Measurements from ENCODE around the gene LRFN3. TPM values are rescaled to one million over a fixed set of nuclear protein-coding genes. Genes with fewer than 3 reads are reported as not detected.

LRFN3 gene
- total and polyA plus RNA-seq, 2 of the 13 experiments (the other 11 are each of a cell fraction or from before 2014, with no cell fraction given), result 0.74 to 1.6 TPM

- no TSS peak for BruUV-seq (replicated peaks)
- no peaks in the 10 kb centered on the region for H3K9me3 ChIP-seq (ENCODE audit: low read length)
- no peak overlapping the region for H3K9ac ChIP-seq (ENCODE audit: insufficient read depth, low read depth, low read length)
- 0% methylated on average over 3 of the region's 3 CpGs for WGBS (ENCODE audit: low lambda C conversion rate)
- TF ChIP-seq MZF1 (CRISPR knock-in tag; IDR thresholded peaks at IDR 0.05; ENCODE audit: borderline replicate concordance) (no peak), ZNF512 (CRISPR knock-in tag; IDR thresholded peaks at IDR 0.05) (no peak), ZNF720 (CRISPR knock-in tag; IDR thresholded peaks at IDR 0.05) (no peak), NKX3-1 (CRISPR knock-in tag; IDR thresholded peaks at IDR 0.05) (no peak), NRL (CRISPR knock-in tag; IDR thresholded peaks at IDR 0.05; ENCODE audit: borderline replicate concordance) (no peak)
- no peak overlapping the region for H3K4me2 ChIP-seq (ENCODE audit: low read depth, low read length)
- H3K4me3 ChIP-seq (replicated peaks in 1 of 3; ENCODE audit: insufficient read depth in 1 of 3, low read depth in 2 of 3, low read length in 3 of 3), result no peak overlapping the region
- POLR2A ChIA-PET, result no interaction called here
- in situ Hi-C loops (cut with HindIII; ENCODE audit: extremely low pct_ligation_motif_present, low pct_unique_long_range_greater_than_20kb) (no loop called here), intact Hi-C loops (cut with micrococcal nuclease; ENCODE audit: unreplicated experiment) (no loop called here)
- H3K27me3 ChIP-seq (ENCODE audit: control insufficient read depth in 1 of 2, insufficient read depth in 2 of 2, low read length in 2 of 2), result no peaks in the 10 kb centered on the region; a peak in 1 of 5 replicates
- H2AFZ ChIP-seq (ENCODE audit: low read length), result no peak overlapping the region
- DNase-seq (ENCODE audit: low spot score) (no peak), FAIRE-seq (no peak), ATAC-seq (no peak)
- H3K79me2 ChIP-seq (ENCODE audit: insufficient read depth, low read length), result no peaks in the 10 kb centered on the region
- H4K20me1 ChIP-seq (ENCODE audit: insufficient read depth, low read length), result peaks cover 9% of the 10 kb centered on the region; the same call in 1 of the 2 replicates
- no peaks in the 10 kb centered on the region for H3K36me3 ChIP-seq (replicated peaks in 1 of 2; ENCODE audit: control insufficient read depth in 1 of 2, insufficient read depth in 2 of 2, low read length in 2 of 2)
- no peak overlapping the region for H3K27ac ChIP-seq (ENCODE audit: extremely low read length, insufficient read depth, low read length)
- CTCF ChIA-PET (ENCODE audit: low intra/inter-chr PET ratio, low total read pairs), result no interaction called here
- peaks cover 6% of the 10 kb centered on the region; the same call in 1 of the 2 replicates for H3K4me1 ChIP-seq (ENCODE audit: insufficient read depth, low read length)
These were observed 30.6 kb downstream of the LRFN3 start for GRCh38 chr19:35966771-35967170.

GRCh38 chr19:35973487-35973886 lies 37.3 kb downstream of the LRFN3 start:
- H4K20me1 ChIP-seq (ENCODE audit: insufficient read depth, low read length), result no peaks in the 10 kb centered on the region
- TF ChIP-seq ZNF510 (CRISPR knock-in tag; IDR thresholded peaks at IDR 0.05; ENCODE audit: low read depth), result no peak
- TF ChIP-seq, protein P1, sequence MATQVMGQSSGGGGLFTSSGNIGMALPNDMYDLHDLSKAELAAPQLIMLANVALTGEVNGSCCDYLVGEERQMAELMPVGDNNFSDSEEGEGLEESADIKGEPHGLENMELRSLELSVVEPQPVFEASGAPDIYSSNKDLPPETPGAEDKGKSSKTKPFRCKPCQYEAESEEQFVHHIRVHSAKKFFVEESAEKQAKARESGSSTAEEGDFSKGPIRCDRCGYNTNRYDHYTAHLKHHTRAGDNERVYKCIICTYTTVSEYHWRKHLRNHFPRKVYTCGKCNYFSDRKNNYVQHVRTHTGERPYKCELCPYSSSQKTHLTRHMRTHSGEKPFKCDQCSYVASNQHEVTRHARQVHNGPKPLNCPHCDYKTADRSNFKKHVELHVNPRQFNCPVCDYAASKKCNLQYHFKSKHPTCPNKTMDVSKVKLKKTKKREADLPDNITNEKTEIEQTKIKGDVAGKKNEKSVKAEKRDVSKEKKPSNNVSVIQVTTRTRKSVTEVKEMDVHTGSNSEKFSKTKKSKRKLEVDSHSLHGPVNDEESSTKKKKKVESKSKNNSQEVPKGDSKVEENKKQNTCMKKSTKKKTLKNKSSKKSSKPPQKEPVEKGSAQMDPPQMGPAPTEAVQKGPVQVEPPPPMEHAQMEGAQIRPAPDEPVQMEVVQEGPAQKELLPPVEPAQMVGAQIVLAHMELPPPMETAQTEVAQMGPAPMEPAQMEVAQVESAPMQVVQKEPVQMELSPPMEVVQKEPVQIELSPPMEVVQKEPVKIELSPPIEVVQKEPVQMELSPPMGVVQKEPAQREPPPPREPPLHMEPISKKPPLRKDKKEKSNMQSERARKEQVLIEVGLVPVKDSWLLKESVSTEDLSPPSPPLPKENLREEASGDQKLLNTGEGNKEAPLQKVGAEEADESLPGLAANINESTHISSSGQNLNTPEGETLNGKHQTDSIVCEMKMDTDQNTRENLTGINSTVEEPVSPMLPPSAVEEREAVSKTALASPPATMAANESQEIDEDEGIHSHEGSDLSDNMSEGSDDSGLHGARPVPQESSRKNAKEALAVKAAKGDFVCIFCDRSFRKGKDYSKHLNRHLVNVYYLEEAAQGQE (IDR thresholded peaks at IDR 0.05; ENCODE audit: borderline replicate concordance in 1 of 2, low read depth in 1 of 2, low read length in 2 of 2), result peak in 1 of 2 experiments; percentile 65
- 0 out of 5 replicates have a peak, but pooled peaks cover 0 to 3% of the 10 kb centered on the region in 2 experiments for H3K27me3 ChIP-seq (ENCODE audit: control insufficient read depth in 1 of 2, insufficient read depth in 2 of 2, low read length in 2 of 2)
- H3K79me2 ChIP-seq (ENCODE audit: insufficient read depth, low read length), result no peaks in the 10 kb centered on the region
- H3K36me3 ChIP-seq (replicated peaks in 1 of 2; ENCODE audit: control insufficient read depth in 1 of 2, insufficient read depth in 2 of 2, low read length in 2 of 2), result no peaks in the 10 kb centered on the region
- no peaks in the 10 kb centered on the region for H3K9me3 ChIP-seq (ENCODE audit: low read length)
- H2AFZ ChIP-seq (ENCODE audit: low read length), result no peak overlapping the region
- no peak overlapping the region for H3K9ac ChIP-seq (ENCODE audit: insufficient read depth, low read depth, low read length)
- no peak for ATAC-seq
- BruUV-seq (replicated peaks), result no TSS peak
- H3K4me2 ChIP-seq (ENCODE audit: low read depth, low read length), result no peak overlapping the region
- DNase-seq (ENCODE audit: low spot score), result no peak
- WGBS (ENCODE audit: low lambda C conversion rate), result 8% methylated on average over 2 of the region's 8 CpGs
- intact Hi-C loops (cut with micrococcal nuclease; ENCODE audit: unreplicated experiment), result no loop called here
- no peak overlapping the region for H3K27ac ChIP-seq (ENCODE audit: extremely low read length, insufficient read depth, low read length)
- no peak for FAIRE-seq
- H3K4me1 ChIP-seq (ENCODE audit: insufficient read depth, low read length), result peaks cover 6% of the 10 kb centered on the region; the same call in 1 of the 2 replicates
- CTCF ChIA-PET (ENCODE audit: low intra/inter-chr PET ratio, low total read pairs), result no interaction called here
- POLR2A ChIA-PET, result no interaction called here
- no peak overlapping the region for H3K4me3 ChIP-seq (replicated peaks in 1 of 3; ENCODE audit: insufficient read depth in 1 of 3, low read depth in 2 of 3, low read length in 3 of 3)
- in situ Hi-C loops (cut with HindIII; ENCODE audit: extremely low pct_ligation_motif_present, low pct_unique_long_range_greater_than_20kb), result no loop called here

Measured in HepG2 (cell line).